Epithelial cell of prostate (primary cell): ENCODE data around the gene METAP1.
"Not testable (repeated sequence)": the region's sequence is repeated elsewhere in the genome, so short reads cannot be mapped to it uniquely, and the experiment has no call there.

ENCODE experiments used
- DNase-seq: peaks from one replicate; pipeline ENCODE4 v3.0.0-alpha.2; 2011; ENCODE audit warnings: low read depth, low spot score
- H3K27ac ChIP-seq: fragments of 450-650 bp; 2 replicates; pipeline ENCODE4 v1.5.1; 2017; ENCODE audit warnings: mild to moderate bottlenecking

The METAP1 gene

DNA sequence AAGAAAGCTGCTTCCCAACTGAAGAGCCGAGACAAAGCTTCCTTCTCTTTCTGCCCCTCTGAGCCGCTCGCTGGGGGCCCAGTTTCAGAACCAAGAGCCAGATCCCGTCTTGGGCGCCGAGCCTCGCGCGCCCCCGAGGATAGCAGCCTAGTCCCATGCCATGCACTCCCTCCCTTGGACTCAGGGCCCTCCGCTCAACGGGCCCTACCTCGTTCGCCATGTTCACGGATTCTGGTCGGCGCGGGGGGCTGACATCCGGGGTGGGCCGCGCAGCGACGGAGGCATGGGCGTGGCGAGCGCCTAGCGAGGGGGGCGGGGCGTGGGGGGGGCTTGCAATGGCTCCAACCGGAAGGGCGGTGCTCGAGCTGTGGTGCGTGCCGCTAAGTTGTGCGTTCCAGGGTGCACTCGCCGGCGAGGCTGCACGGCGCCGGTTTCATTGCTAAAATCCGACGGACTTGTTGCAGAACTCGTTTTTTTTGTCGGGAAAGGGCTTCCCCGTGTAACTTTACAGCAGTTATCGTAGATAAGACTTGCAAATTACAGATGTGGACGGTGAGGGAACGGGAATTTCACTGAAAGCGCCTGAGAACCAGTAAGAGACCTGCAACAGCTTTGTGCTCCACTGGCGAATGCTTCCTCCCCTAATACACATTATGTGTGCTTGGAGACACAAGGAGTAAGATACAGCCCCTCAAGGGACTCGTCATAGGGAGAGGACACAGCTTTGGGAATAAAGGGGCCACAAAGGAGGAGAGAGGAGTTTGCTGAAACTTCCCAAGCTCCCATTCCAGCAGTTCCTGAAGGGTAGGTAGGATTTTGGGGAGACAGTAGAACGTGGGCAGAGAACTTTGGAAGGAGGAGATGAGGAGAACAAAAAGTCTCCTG lies 93.2 kb downstream of the METAP1 start, which contains the start of gene ADH5:
TSS of gene ADH5 (minus strand) at position 308 of the 885 bp plus-strand sequence. CDS start at position 220, 88 bp downstream.
- peak within 1 kb of the TSS; percentile 94 for H3K27ac ChIP-seq
- DNase-seq: peak; percentile 8

DNA sequence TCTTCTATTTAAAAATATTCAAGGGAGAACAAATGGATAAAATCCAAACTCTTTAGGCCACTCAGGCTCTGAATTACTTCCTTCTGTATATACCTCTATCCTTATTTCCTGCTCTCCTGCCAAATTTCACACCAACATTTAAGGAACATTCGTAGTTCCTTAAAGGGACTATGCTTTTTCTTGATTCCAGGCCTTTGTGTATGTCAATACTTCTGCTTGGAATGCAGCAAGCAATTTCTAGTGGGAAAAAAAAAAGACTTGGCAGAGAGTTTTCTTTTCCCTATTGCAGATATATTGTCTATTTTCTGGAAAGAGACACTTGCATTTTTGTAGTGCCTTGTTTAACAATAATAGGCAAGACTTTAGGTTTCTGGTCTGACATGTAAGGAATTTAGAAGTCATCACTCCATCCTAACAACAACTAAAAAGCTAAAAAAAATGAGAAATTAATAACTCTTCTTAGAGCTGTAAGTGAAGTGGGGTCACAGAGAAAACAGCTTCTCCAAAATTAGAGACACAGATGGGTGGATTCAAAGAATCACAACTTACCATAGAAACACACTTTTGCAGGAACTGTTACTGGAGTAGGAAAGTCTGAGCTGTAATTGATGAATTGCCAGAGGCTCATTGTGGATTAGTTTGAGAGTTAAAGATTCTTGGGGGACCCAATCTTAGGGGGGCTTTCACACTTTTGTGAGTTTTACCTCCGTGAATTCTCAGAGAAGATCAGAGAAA lies 95.1 kb downstream of the METAP1 start:
- DNase-seq: no peak
- H3K27ac ChIP-seq: peak overlapping the region; percentile 94

DNA sequence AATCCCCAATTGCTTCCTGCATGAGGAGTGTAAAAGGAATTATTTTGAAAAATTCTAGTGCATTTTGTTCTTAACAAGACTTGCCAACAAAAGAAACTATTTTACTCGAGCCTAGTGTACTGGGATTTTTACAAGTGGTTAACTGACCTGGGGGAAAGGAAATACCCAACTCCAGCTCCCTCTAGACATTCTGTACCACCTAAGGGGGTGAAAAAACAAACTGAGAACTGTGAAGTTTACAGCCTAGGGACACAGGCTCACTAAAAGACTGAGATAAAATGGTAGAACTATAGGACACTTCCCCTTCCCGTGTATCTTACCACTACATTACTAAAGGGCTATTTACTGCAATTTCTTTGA lies 95.7 kb downstream of the METAP1 start:
- peak overlapping the region; percentile 94 for H3K27ac ChIP-seq
- DNase-seq: no peak

DNA sequence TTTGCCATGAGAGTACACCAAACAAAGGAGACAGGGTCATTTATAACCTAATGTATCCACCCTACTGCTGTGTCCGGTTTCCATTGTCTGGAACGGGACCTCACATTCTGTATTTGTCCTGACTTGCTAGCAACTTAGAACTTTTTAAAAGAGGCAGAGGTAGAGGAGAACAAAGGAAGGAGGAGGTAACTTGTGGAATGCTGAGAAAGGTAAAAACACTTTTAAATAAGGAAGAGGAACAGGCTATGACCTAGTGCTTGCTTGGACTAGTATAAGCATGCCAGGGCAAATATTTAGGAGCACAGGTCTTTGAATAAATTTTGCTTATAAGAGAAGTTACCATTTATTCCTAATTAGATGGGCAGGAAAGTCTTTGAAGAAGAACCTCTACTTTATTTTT lies 96.3 kb downstream of the METAP1 start:
- not testable (repeated sequence) for DNase-seq
- H3K27ac ChIP-seq: peak overlapping the region; percentile 94

DNA sequence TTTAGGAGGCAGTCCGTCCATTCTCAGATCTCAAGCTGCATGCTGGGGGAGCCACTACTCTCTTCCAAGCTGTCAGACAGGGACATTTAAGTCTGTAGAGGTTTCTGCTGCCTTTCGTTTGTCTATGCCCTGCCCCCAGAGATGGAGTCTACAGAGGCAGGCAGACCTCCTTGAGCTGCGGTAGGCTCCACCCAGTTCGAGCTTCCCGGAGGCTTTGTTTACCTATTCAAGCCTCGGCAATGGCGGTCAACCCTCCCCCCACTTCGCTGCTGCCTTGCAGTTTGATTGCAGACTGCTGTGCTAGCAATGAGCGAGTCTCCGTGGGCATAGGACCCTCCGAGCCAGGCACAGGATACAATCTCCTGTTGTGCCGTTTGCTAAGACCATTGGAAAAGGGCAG lies 103.8 kb downstream of the METAP1 start:
- H3K27ac ChIP-seq: no peak overlapping the region
- DNase-seq: no peak

DNA sequence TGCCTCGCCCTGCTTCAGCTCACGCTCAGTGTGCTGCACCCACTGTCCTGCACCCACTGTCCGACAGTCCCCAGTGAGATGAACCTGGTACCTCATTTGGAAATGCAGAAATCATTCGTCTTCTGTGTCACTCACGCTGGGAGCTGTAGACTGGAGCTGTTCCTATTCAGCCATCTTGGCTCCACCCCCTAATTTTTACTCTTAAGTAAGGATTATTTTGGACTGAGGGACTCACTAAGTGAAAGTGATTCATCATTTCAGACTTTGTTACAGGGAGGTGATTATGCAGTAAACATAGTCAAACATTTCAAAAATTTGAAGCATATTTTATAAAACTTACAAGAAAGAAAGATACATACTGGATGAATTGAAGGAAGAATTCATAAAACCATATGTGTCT lies 104.3 kb downstream of the METAP1 start:
- H3K27ac ChIP-seq, DNase-seq: not testable (repeated sequence)

DNA sequence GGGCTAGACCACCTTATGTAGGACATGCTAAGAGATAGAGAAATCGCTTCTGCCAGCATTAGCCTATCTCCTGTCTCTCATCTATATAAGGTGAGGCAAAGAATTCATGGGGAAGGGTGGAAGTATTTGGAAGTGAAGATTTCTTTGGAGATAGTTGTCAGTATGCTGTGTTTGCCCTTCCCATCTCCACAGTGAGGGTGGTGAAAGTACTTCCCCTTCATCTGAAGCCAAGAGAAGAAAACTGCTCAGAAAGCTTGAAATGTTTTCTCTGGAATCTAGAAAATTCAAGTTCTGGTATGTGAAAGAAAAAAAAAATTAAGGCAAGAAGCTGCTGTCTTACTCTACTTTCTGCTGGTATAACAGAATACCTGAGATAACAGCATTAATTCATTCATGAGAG lies 105.4 kb downstream of the METAP1 start:
- DNase-seq: no peak
- no peak overlapping the region for H3K27ac ChIP-seq

DNA sequence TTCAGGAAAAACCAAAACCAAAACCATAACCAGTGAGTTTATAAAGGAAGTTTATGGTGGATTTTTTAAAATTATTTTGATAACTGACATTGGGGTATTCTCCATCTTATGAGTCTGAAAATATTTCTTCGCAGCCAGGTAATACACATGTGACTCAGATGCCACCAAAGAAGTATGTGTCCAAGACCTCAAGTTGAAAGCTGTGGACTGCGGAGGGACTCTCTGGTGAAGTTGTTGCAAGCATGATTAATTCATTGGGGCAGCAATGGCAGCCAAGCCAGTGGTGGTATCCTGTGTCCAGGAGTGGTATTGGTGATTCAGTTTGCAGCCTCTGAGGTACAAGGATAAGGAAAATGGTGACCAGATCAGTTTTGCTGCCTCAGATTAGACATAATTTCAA lies 107.1 kb downstream of the METAP1 start:
- no peak for DNase-seq

DNA sequence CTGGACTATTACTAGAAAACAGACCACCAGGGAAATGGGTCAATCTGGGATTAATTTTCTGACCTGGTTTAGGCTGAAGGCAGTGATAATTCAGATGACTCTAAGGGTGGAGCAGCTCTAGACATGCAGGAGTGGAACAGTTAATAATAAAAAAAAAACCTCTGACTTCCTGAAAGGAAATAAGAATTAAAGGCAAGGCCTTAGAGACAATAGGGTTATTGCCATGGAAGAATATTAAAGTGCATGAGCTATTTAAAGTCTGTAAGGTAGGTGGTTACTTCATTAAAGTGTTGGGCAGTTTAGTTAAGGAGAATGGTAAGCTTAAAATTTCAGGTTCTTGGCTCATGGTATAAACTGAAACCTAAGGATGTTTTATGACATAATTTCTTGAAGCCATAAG lies 107.6 kb downstream of the METAP1 start:
- no peak overlapping the region for H3K27ac ChIP-seq
- DNase-seq: no peak

More for the DNA sequence above, 107.1 kb downstream of the METAP1 start:
- H3K27ac ChIP-seq: no peak overlapping the region

DNA sequence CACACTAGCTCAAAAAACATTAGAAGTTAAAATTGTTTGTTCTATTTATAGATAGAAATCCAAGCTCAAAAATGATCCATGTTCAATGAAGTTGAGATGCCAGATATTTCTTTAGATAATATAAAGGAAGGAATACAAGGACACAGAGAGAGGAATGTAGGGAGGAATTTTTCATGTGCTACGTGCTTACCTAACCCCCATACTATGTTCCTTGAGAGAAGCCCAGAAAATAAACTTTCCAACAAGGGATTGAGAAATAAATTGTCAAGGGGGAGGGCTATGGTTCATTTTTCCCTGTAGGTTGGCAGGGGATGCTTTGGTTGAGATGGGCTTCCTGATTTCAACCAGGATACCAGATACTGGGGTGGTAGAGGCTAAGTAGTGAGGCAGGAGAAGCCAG lies 108.6 kb downstream of the METAP1 start:
- H3K27ac ChIP-seq: no peak overlapping the region
- DNase-seq: no peak

DNA sequence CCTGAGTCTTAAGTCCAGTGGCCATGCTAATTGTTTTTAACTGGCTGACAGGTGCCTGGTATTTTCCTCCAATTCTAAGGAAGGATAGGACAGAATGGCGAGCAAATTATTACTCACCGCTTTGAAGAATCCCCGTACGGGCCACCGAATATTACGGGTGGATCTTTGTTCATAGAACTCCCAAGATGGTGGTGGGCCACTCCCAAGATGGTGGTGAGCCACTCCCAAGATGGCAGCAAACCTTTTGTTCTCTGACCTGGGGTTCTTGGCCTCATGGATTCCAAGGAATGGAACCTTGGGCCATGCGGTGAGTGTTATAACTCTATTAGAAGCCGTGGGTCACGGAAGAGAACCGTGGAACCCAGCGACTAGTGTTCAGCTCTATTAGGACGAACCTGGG lies 113.8 kb downstream of the METAP1 start:
- not testable (repeated sequence) for DNase-seq, H3K27ac ChIP-seq
